Measurements from ENCODE around the gene MOSPD2. TPM values are rescaled to one million over a fixed set of nuclear protein-coding genes. Genes with fewer than 3 reads are reported as not detected.

Gene MOSPD2
- 1 to 10 TPM; 8.3 to 9.3 TPM for total RNA-seq
- 7.4 TPM for polyA plus RNA-seq

GRCh38 chrX:14872851-14873675 is at the start of gene MOSPD2, which contains the start of gene FANCB:
Gene MOSPD2 (plus strand): TSS chrX:14873421. CDS start chrX:14873529, 108 bp downstream.
Gene FANCB (minus strand): TSS chrX:14873069. CDS start chrX:14865510, 7,559 bp downstream.
- Histone ChIP-seq H3K4me3 (ENCODE audit: low read length) (peak within 1 kb of the TSS; percentile 80), H3K9me3 (ENCODE audit: low read length) (no peaks in the 10 kb centered on the region), H3K27ac (ENCODE audit: low read depth, low read length) (peak within 1 kb of the TSS; percentile 85), H3K36me3 (ENCODE audit: insufficient read depth, low read length) (no peaks in the 10 kb centered on the region), H3K27me3 (ENCODE audit: insufficient read depth, low read length, poor library complexity, severe bottlenecking) (no peaks in the 10 kb centered on the region), H3K4me1 (ENCODE audit: insufficient read depth, low read length) (peaks cover 11% of the 10 kb centered on the region)
- H3K9me3 Mint-ChIP-seq = no peaks in the 10 kb centered on the region
- CTCF ChIA-PET = no interaction called here
- DNase-seq = peak; percentile 90 to 96 (median 92)
- peaks cover 6 to 32% (median 9%) of the 10 kb centered on the region in 3 donors for H3K4me1 Mint-ChIP-seq
- H3K27ac Mint-ChIP-seq = peak within 1 kb of the TSS; percentile 87 to 94 (median 91)
- H3K27me3 Mint-ChIP-seq = no peaks in the 10 kb centered on the region
- peak within 1 kb of the TSS; percentile 84 to 97 (median 89) for H3K4me3 Mint-ChIP-seq
- peaks cover 0 to 7% (median 3%) of the 10 kb centered on the region in 3 donors for H3K36me3 Mint-ChIP-seq
- POLR2A ChIA-PET = interaction anchor here (0.6 kb wide), 1 partner anchor 668 kb away, joined by 5 read pairs; no protein-coding TSS in a partner anchor

GRCh38 chrX:14825851-14826250 is 47.4 kb upstream of the MOSPD2 start:
- Mint-ChIP-seq H3K4me3 (no peak overlapping the region), H3K27me3 (peaks cover 0 to 4% of the 10 kb centered on the region in 2 donors), H3K27ac (no peak overlapping the region), H3K9me3 (peaks cover 0 to 6% (median 3%) of the 10 kb centered on the region in 5 donors), H3K36me3 (no peaks in the 10 kb centered on the region), H3K4me1 (no peaks in the 10 kb centered on the region)
- Histone ChIP-seq H3K27ac (ENCODE audit: low read depth, low read length) (no peak overlapping the region), H3K9me3 (ENCODE audit: low read length) (no peaks in the 10 kb centered on the region), H3K4me1 (ENCODE audit: insufficient read depth, low read length) (no peaks in the 10 kb centered on the region), H3K4me3 (ENCODE audit: low read length) (no peak overlapping the region), H3K27me3 (ENCODE audit: insufficient read depth, low read length, poor library complexity, severe bottlenecking) (no peaks in the 10 kb centered on the region), H3K36me3 (ENCODE audit: insufficient read depth, low read length) (no peaks in the 10 kb centered on the region)
- ChIA-PET CTCF (no interaction called here), POLR2A (no interaction called here)
- DNase-seq = no peak

GRCh38 chrX:14826319-14826718 is 46.9 kb upstream of the MOSPD2 start:
- Histone ChIP-seq H3K4me3 (ENCODE audit: low read length) (no peak overlapping the region), H3K36me3 (ENCODE audit: insufficient read depth, low read length) (no peaks in the 10 kb centered on the region), H3K27ac (ENCODE audit: low read depth, low read length) (no peak overlapping the region), H3K27me3 (ENCODE audit: insufficient read depth, low read length, poor library complexity, severe bottlenecking) (no peaks in the 10 kb centered on the region), H3K9me3 (ENCODE audit: low read length) (no peaks in the 10 kb centered on the region), H3K4me1 (ENCODE audit: insufficient read depth, low read length) (no peaks in the 10 kb centered on the region)
- H3K4me1 Mint-ChIP-seq = no peaks in the 10 kb centered on the region
- CTCF ChIA-PET = no interaction called here
- no peaks in the 10 kb centered on the region for H3K36me3 Mint-ChIP-seq
- no peak for DNase-seq
- no peak overlapping the region for H3K4me3 Mint-ChIP-seq
- POLR2A ChIA-PET = no interaction called here
- no peak overlapping the region for H3K27ac Mint-ChIP-seq
- H3K9me3 Mint-ChIP-seq = peaks cover 0 to 6% (median 3%) of the 10 kb centered on the region in 5 donors
- H3K27me3 Mint-ChIP-seq = peaks cover 0 to 4% of the 10 kb centered on the region in 2 donors

DNA sequence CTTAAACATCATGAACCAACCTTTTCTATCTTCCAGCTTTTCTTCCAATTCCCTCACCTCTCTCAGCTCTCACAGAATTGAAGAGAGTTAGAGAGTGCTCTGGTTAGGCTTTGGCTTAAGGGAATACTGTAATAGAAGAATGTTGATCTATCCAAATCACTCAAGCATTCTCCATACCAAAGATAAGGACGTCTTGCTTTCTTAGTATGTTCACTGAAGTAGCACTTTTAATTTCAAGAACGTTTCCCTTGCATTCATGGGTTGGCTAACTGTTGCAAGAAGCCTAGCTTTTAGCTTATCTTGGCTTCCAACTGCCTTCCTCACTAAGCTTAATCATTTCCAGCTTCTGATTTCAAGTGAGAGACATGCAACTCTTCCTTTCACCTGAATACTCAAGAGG is 43.6 kb upstream of the MOSPD2 start:
- peaks cover 0 to 6% (median 3%) of the 10 kb centered on the region in 5 donors for H3K9me3 Mint-ChIP-seq
- ChIA-PET CTCF (no interaction called here), POLR2A (no interaction called here)
- H3K36me3 ChIP-seq (ENCODE audit: insufficient read depth, low read length) = no peaks in the 10 kb centered on the region
- H3K27ac Mint-ChIP-seq = no peak overlapping the region
- no peaks in the 10 kb centered on the region for H3K4me1 Mint-ChIP-seq
- peaks cover 0 to 4% (median 0%) of the 10 kb centered on the region in 3 donors for H3K36me3 Mint-ChIP-seq
- no peaks in the 10 kb centered on the region for H3K9me3 ChIP-seq (ENCODE audit: low read length)
- H3K27me3 Mint-ChIP-seq = peaks cover 0 to 2% of the 10 kb centered on the region in 2 donors
- H3K4me1 ChIP-seq (ENCODE audit: insufficient read depth, low read length) = no peaks in the 10 kb centered on the region
- DNase-seq = no peak
- no peak overlapping the region for H3K4me3 ChIP-seq (ENCODE audit: low read length)
- H3K4me3 Mint-ChIP-seq = no peak overlapping the region
- H3K27me3 ChIP-seq (ENCODE audit: insufficient read depth, low read length, poor library complexity, severe bottlenecking) = no peaks in the 10 kb centered on the region
- H3K27ac ChIP-seq (ENCODE audit: low read depth, low read length) = no peak overlapping the region

DNA sequence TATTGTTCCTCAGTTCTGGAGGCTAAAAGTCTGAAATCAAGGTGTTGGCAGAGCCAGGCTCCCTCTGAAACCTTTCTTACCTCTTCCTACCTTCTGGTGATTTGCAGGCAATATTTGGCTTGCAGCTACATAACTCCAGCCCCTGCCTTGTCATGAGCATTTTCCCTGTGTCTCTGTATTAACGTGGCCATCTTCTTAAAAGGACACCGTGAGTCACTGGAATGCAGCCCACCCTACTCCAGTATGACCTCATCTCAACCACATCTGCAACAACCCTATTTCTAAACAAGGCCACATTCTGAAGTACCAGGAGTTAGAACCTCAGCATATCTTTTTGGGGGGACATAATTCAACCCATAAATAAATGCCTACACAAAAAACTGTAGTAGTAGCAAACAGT is 41.1 kb upstream of the MOSPD2 start:
- Histone ChIP-seq H3K4me3 (ENCODE audit: low read length) (no peak overlapping the region), H3K4me1 (ENCODE audit: insufficient read depth, low read length) (no peaks in the 10 kb centered on the region), H3K27ac (ENCODE audit: low read depth, low read length) (no peak overlapping the region), H3K27me3 (ENCODE audit: insufficient read depth, low read length, poor library complexity, severe bottlenecking) (no peaks in the 10 kb centered on the region), H3K9me3 (ENCODE audit: low read length) (no peaks in the 10 kb centered on the region), H3K36me3 (ENCODE audit: insufficient read depth, low read length) (no peaks in the 10 kb centered on the region)
- POLR2A ChIA-PET = no interaction called here
- Mint-ChIP-seq H3K9me3 (peaks cover 0 to 6% (median 3%) of the 10 kb centered on the region in 5 donors), H3K4me3 (no peak overlapping the region), H3K4me1 (no peaks in the 10 kb centered on the region), H3K27me3 (peaks cover 0 to 2% of the 10 kb centered on the region in 2 donors), H3K27ac (no peak overlapping the region), H3K36me3 (peaks cover 2 to 7% (median 2%) of the 10 kb centered on the region in 3 donors)
- no peak for DNase-seq
- CTCF ChIA-PET = no interaction called here

- Histone ChIP-seq H3K4me1 (ENCODE audit: insufficient read depth, low read length) (no peaks in the 10 kb centered on the region), H3K4me3 (ENCODE audit: low read length) (no peak overlapping the region), H3K36me3 (ENCODE audit: insufficient read depth, low read length) (no peaks in the 10 kb centered on the region), H3K27me3 (ENCODE audit: insufficient read depth, low read length, poor library complexity, severe bottlenecking) (no peaks in the 10 kb centered on the region), H3K9me3 (ENCODE audit: low read length) (no peaks in the 10 kb centered on the region), H3K27ac (ENCODE audit: low read depth, low read length) (no peak overlapping the region)
- no peak for DNase-seq
- H3K4me3 Mint-ChIP-seq = no peak overlapping the region
- no peak overlapping the region for H3K27ac Mint-ChIP-seq
- H3K36me3 Mint-ChIP-seq = peaks cover 2 to 7% (median 2%) of the 10 kb centered on the region in 3 donors
- CTCF ChIA-PET = no interaction called here
- H3K4me1 Mint-ChIP-seq = no peaks in the 10 kb centered on the region
- POLR2A ChIA-PET = no interaction called here
- peaks cover 0 to 2% of the 10 kb centered on the region in 2 donors for H3K27me3 Mint-ChIP-seq
- H3K9me3 Mint-ChIP-seq = peaks cover 0 to 6% (median 3%) of the 10 kb centered on the region in 5 donors
Observed at GRCh38 chrX:14832586-14832985, 40.6 kb upstream of the MOSPD2 start.

DNA sequence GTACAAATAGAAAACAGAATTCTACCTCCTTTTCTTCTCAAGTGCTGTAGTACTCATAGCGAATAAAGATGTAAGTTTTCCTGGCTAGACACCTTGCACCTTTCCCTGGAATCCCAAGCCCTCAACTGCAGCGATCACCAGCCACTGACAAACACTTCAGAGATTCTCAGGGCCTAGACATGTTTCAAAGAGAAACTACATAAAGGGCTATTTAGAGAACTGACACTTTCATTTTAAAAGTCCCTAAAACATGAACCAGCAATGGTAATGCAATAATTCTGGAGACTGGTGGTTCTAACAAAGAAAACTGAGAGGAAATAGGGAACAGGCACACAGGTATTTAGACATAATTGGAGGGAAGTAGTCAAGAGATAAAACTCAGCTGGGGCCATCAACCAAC is 36.1 kb upstream of the MOSPD2 start:
- Mint-ChIP-seq H3K4me1 (no peaks in the 10 kb centered on the region), H3K4me3 (no peak overlapping the region), H3K27me3 (no peaks in the 10 kb centered on the region), H3K27ac (no peak overlapping the region), H3K9me3 (no peaks in the 10 kb centered on the region), H3K36me3 (peaks cover 2 to 10% (median 7%) of the 10 kb centered on the region in 3 donors)
- no peaks in the 10 kb centered on the region for H3K4me1 ChIP-seq (ENCODE audit: insufficient read depth, low read length)
- H3K27me3 ChIP-seq (ENCODE audit: insufficient read depth, low read length, poor library complexity, severe bottlenecking) = no peaks in the 10 kb centered on the region
- no peaks in the 10 kb centered on the region for H3K36me3 ChIP-seq (ENCODE audit: insufficient read depth, low read length)
- H3K9me3 ChIP-seq (ENCODE audit: low read length) = no peaks in the 10 kb centered on the region
- ChIA-PET CTCF (no interaction called here), POLR2A (no interaction called here)
- no peak overlapping the region for H3K4me3 ChIP-seq (ENCODE audit: low read length)
- no peak for DNase-seq
- H3K27ac ChIP-seq (ENCODE audit: low read depth, low read length) = no peak overlapping the region

GRCh38 chrX:14843666-14844065 is 29.6 kb upstream of the MOSPD2 start:
- H3K27ac Mint-ChIP-seq = no peak overlapping the region
- no peaks in the 10 kb centered on the region for H3K9me3 Mint-ChIP-seq
- ChIA-PET POLR2A (no interaction called here), CTCF (no interaction called here)
- Histone ChIP-seq H3K4me1 (ENCODE audit: insufficient read depth, low read length) (no peaks in the 10 kb centered on the region), H3K27me3 (ENCODE audit: insufficient read depth, low read length, poor library complexity, severe bottlenecking) (no peaks in the 10 kb centered on the region), H3K36me3 (ENCODE audit: insufficient read depth, low read length) (no peaks in the 10 kb centered on the region), H3K4me3 (ENCODE audit: low read length) (no peak overlapping the region), H3K9me3 (ENCODE audit: low read length) (no peaks in the 10 kb centered on the region), H3K27ac (ENCODE audit: low read depth, low read length) (no peak overlapping the region)
- H3K4me3 Mint-ChIP-seq = no peak overlapping the region
- H3K27me3 Mint-ChIP-seq = no peaks in the 10 kb centered on the region
- H3K36me3 Mint-ChIP-seq = peaks cover 0 to 15% (median 2%) of the 10 kb centered on the region in 3 donors
- H3K4me1 Mint-ChIP-seq = no peaks in the 10 kb centered on the region
- DNase-seq = no peak

All from CD8-positive, alpha-beta memory T cell (primary cell).